Measurements from ENCODE around the gene YWHAH. TPM values are rescaled to one million over a fixed set of nuclear protein-coding genes. Genes with fewer than 3 reads are reported as not detected.

The YWHAH gene
- total and polyA plus RNA-seq, 4 donors = 26.1 to 75.0 (median 42.4) TPM

- H3K27ac ChIP-seq (ENCODE audit: low read depth in 1 of 2, low read length in 2 of 2) = no peak overlapping the region
- no peak for DNase-seq (ENCODE audit: low spot score)
- H3K4me1 ChIP-seq (ENCODE audit: control insufficient read depth in 4 of 4, insufficient read depth in 4 of 4, low read length in 3 of 4) = no peaks in the 10 kb centered on the region
- TF ChIP-seq, protein P1, sequence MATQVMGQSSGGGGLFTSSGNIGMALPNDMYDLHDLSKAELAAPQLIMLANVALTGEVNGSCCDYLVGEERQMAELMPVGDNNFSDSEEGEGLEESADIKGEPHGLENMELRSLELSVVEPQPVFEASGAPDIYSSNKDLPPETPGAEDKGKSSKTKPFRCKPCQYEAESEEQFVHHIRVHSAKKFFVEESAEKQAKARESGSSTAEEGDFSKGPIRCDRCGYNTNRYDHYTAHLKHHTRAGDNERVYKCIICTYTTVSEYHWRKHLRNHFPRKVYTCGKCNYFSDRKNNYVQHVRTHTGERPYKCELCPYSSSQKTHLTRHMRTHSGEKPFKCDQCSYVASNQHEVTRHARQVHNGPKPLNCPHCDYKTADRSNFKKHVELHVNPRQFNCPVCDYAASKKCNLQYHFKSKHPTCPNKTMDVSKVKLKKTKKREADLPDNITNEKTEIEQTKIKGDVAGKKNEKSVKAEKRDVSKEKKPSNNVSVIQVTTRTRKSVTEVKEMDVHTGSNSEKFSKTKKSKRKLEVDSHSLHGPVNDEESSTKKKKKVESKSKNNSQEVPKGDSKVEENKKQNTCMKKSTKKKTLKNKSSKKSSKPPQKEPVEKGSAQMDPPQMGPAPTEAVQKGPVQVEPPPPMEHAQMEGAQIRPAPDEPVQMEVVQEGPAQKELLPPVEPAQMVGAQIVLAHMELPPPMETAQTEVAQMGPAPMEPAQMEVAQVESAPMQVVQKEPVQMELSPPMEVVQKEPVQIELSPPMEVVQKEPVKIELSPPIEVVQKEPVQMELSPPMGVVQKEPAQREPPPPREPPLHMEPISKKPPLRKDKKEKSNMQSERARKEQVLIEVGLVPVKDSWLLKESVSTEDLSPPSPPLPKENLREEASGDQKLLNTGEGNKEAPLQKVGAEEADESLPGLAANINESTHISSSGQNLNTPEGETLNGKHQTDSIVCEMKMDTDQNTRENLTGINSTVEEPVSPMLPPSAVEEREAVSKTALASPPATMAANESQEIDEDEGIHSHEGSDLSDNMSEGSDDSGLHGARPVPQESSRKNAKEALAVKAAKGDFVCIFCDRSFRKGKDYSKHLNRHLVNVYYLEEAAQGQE (IDR thresholded peaks at IDR 0.05) = no peak
- TF ChIP-seq RAD21 (IDR thresholded peaks at IDR 0.05) (no peak), CTCF (IDR thresholded peaks at IDR 0.05; ENCODE audit: low read depth, low read length, missing input control) (no peak), YY1 (IDR thresholded peaks at IDR 0.05) (no peak), HNF4A (conservative IDR thresholded peaks at IDR 0.05) (no peak), EGR1 (IDR thresholded peaks at IDR 0.05; ENCODE audit: low read depth in 2 of 2) (no peak), FOXA2 (IDR thresholded peaks at IDR 0.05) (no peak), SP1 (IDR thresholded peaks at IDR 0.05) (no peak), NR2F2 (IDR thresholded peaks at IDR 0.05) (no peak)
- TF ChIP-seq, protein P2, sequence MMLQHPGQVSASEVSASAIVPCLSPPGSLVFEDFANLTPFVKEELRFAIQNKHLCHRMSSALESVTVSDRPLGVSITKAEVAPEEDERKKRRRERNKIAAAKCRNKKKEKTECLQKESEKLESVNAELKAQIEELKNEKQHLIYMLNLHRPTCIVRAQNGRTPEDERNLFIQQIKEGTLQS (IDR thresholded peaks at IDR 0.05) = no peak
- H3K27me3 ChIP-seq (ENCODE audit: control insufficient read depth in 4 of 4, insufficient read depth in 4 of 4, low read length in 3 of 4) = no peaks in the 10 kb centered on the region
- no peaks in the 10 kb centered on the region for H3K36me3 ChIP-seq (ENCODE audit: control insufficient read depth in 4 of 4, insufficient read depth in 3 of 4, low read depth in 1 of 4, low read length in 3 of 4)
- no peaks in the 10 kb centered on the region for H3K9me3 ChIP-seq (ENCODE audit: control insufficient read depth in 4 of 4, low read length in 3 of 4)
- no peak overlapping the region for H3K9ac ChIP-seq (ENCODE audit: low read depth in 1 of 2, low read length in 2 of 2)
- WGBS = 56% methylated on average over 3 of the region's 3 CpGs
- no peak overlapping the region for H3K4me3 ChIP-seq (ENCODE audit: low read depth in 1 of 3, low read length in 3 of 3)
Observed at GRCh38 chr22:31995807-31996206, 51.5 kb downstream of the YWHAH start.

DNA sequence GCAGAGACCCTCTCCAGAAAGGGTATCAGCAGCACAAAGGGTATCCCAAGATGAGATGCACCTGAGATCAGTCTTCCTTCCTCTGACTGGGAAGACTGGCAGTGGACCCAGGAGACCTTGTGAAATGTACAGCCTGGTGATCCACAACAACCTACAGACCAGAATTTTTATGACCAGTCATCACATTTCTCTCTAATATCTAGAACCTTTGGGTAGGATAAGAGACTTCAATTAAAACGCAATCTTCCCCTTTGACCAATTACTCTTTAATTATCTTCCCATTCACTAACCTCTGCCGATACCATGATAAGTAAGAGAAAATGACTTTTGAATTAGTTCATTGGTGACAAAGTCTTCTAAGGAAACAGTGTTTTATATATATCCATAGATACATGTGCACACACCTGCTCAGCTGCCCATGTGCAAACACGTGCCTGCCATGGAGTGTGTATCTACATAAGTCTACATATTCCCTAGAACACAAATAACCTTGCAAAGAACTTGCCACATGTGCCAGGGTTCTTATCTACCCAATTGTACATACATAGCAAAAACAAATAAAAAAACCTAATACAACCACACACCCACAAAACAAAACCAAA is 54.5 kb downstream of the YWHAH start:
- no peak overlapping the region for H3K27ac ChIP-seq (ENCODE audit: low read depth in 1 of 2, low read length in 2 of 2)
- H3K36me3 ChIP-seq (ENCODE audit: control insufficient read depth in 4 of 4, insufficient read depth in 3 of 4, low read depth in 1 of 4, low read length in 3 of 4) = no peaks in the 10 kb centered on the region
- WGBS = 89% methylated on average over 3 of the region's 3 CpGs
- no peaks in the 10 kb centered on the region for H3K4me1 ChIP-seq (ENCODE audit: control insufficient read depth in 4 of 4, insufficient read depth in 4 of 4, low read length in 3 of 4)
- H3K4me3 ChIP-seq (ENCODE audit: low read depth in 1 of 3, low read length in 3 of 3) = no peak overlapping the region
- no peak for DNase-seq (ENCODE audit: low spot score)
- H3K9ac ChIP-seq (ENCODE audit: low read depth in 1 of 2, low read length in 2 of 2) = no peak overlapping the region
- no peaks in the 10 kb centered on the region for H3K27me3 ChIP-seq (ENCODE audit: control insufficient read depth in 4 of 4, insufficient read depth in 4 of 4, low read length in 3 of 4)
- H3K9me3 ChIP-seq (ENCODE audit: control insufficient read depth in 4 of 4, low read length in 3 of 4) = no peaks in the 10 kb centered on the region
- TF ChIP-seq FOXA2 (IDR thresholded peaks at IDR 0.05) = no peak
- no peak for TF ChIP-seq NR2F2 (IDR thresholded peaks at IDR 0.05)

- Histone ChIP-seq H3K36me3 (ENCODE audit: control insufficient read depth in 4 of 4, insufficient read depth in 3 of 4, low read depth in 1 of 4, low read length in 3 of 4) (no peaks in the 10 kb centered on the region), H3K27ac (ENCODE audit: low read depth in 1 of 2, low read length in 2 of 2) (no peak overlapping the region), H3K27me3 (ENCODE audit: control insufficient read depth in 4 of 4, insufficient read depth in 4 of 4, low read length in 3 of 4) (no peaks in the 10 kb centered on the region), H3K4me1 (ENCODE audit: control insufficient read depth in 4 of 4, insufficient read depth in 4 of 4, low read length in 3 of 4) (no peaks in the 10 kb centered on the region), H3K9ac (ENCODE audit: low read depth in 1 of 2, low read length in 2 of 2) (no peak overlapping the region), H3K9me3 (ENCODE audit: control insufficient read depth in 4 of 4, low read length in 3 of 4) (no peaks in the 10 kb centered on the region), H3K4me3 (ENCODE audit: low read depth in 1 of 3, low read length in 3 of 3) (no peak overlapping the region)
- no peak for DNase-seq (ENCODE audit: low spot score)
- no peak for TF ChIP-seq TAF1 (conservative IDR thresholded peaks at IDR 0.05)
- TF ChIP-seq, protein P2 (IDR thresholded peaks at IDR 0.05) = no peak
- no peak for TF ChIP-seq JUND (IDR thresholded peaks at IDR 0.05)
- no peak for TF ChIP-seq FOXA2 (IDR thresholded peaks at IDR 0.05)
- no peak for TF ChIP-seq YY1 (IDR thresholded peaks at IDR 0.05)
- no peak for TF ChIP-seq CTCF (IDR thresholded peaks at IDR 0.05; ENCODE audit: low read depth, low read length, missing input control)
- TF ChIP-seq RAD21 (IDR thresholded peaks at IDR 0.05) = no peak
- no peak for TF ChIP-seq GABPA (IDR thresholded peaks at IDR 0.05 in 1 of 2, conservative IDR thresholded peaks at IDR 0.05 in 1 of 2)
- no peak for TF ChIP-seq SP1 (IDR thresholded peaks at IDR 0.05)
- TF ChIP-seq RXRA (IDR thresholded peaks at IDR 0.05) = no peak
- no peak for TF ChIP-seq FOXA1 (IDR thresholded peaks at IDR 0.05)
- TF ChIP-seq, protein P1 (IDR thresholded peaks at IDR 0.05) = no peak
- 88% methylated on average over 1 of the region's 1 CpG for WGBS
Observed at GRCh38 chr22:32000181-32000580, 55.8 kb downstream of the YWHAH start.
